ENCODE measurements around the gene CAPNS1.

DNA sequence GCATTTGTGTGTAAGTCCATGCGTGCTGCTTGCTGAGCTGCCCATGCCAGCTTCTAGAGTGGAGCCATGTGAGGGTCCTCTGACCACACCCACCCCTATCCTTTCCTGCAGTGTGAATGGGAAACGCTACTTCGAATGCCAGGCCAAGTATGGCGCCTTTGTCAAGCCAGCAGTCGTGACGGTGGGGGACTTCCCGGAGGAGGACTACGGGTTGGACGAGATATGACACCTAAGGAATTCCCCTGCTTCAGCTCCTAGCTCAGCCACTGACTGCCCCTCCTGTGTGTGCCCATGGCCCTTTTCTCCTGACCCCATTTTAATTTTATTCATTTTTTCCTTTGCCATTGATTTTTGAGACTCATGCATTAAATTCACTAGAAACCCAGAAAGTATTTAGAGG, 14.3 kb upstream of the CAPNS1 start:
- TF ChIP-seq CTCF (conservative IDR thresholded peaks at IDR 0.05 in 1 of 2, IDR thresholded peaks at IDR 0.05 in 1 of 2; ENCODE audit: extremely low read depth in 1 of 2, insufficient read depth in 1 of 2, low read depth in 1 of 2, low read length in 2 of 2), result no peak
- no peak for TF ChIP-seq EZH2 (IDR thresholded peaks at IDR 0.05; ENCODE audit: borderline replicate concordance, low read length)

Measured in mammary epithelial cell (primary cell).